Nucleus accumbens (tissue), 56 donors: ENCODE data around the gene HLA-DRB5.
"Not testable (repeated sequence)": the region's sequence is repeated elsewhere in the genome, so short reads cannot be mapped to it uniquely, and the experiment has no call there.

ENCODE experiments used
- DNase-seq, 56 donors: peaks; one replicate each; lab custom pipeline; 2025; lab: John Stamatoyannopoulos, UW

HLA-DRB5 gene

GRCh38 chr6:32517654-32518445 is 12.2 kb downstream of the HLA-DRB5 start:
- DNase-seq: no peak

- no peak for DNase-seq
These were observed 29.1 kb downstream of the HLA-DRB5 start for GRCh38 chr6:32501016-32501415.

GRCh38 chr6:32492351-32492750 is 37.7 kb downstream of the HLA-DRB5 start:
- DNase-seq: no peak

- no peak for DNase-seq
These were observed 38.4 kb downstream of the HLA-DRB5 start for GRCh38 chr6:32491700-32492099.

- DNase-seq: no peak
These were observed 42.0 kb downstream of the HLA-DRB5 start for GRCh38 chr6:32488083-32488482.

- DNase-seq: no peak
These were observed 45.5 kb downstream of the HLA-DRB5 start for GRCh38 chr6:32484614-32484998.

GRCh38 chr6:32483968-32484613 is 46.0 kb downstream of the HLA-DRB5 start:
- DNase-seq: no peak

GRCh38 chr6:32475392-32476206 is 54.5 kb downstream of the HLA-DRB5 start:
- DNase-seq: no peak

GRCh38 chr6:32473376-32474348 is 56.4 kb downstream of the HLA-DRB5 start:
- DNase-seq: peak in 1 of 56 donors; percentile 6

- DNase-seq: no peak
These were observed 57.2 kb downstream of the HLA-DRB5 start for GRCh38 chr6:32472781-32473375.

- not testable (repeated sequence) for DNase-seq
These were observed 62.2 kb downstream of the HLA-DRB5 start for GRCh38 chr6:32467743-32468503.
